OCI-LY7 (cell line): ENCODE measurements around the gene RHBDL2. TPM values are rescaled to one million over a fixed set of nuclear protein-coding genes. Genes with fewer than 3 reads are reported as not detected.

Experiments
- BruUV-seq: library from RNA; stranded (reverse); fragments of 400-500 nt; replicated peaks from 2 replicates; lab custom pipeline; 2021; lab: Mats Ljungman, UMichigan
- CTCF ChIA-PET: fragments of 300-600 bp; sonication (Branson Sonifier 250); formaldehyde crosslinking; loops from one replicate; lab custom pipeline; 2022; ENCODE audit warnings: antibody characterized with exemption; ENCODE audit not compliant: unreplicated experiment; lab: Charles Lee
- POLR2A ChIA-PET: fragments of 300-600 bp; sonication (Branson Sonifier 250); formaldehyde crosslinking; loops from one replicate; lab custom pipeline; 2022; ENCODE audit warnings: antibody characterized with exemption; lab: Charles Lee
- DNase-seq: peaks from one replicate; pipeline ENCODE4 v3.0.0-alpha.2; 2015; ENCODE audit warnings: low spot score
- H2AFZ ChIP-seq: fragments of 200-600 bp; sonication (generic), shearing (Covaris generic); 2 replicates; pipeline ENCODE4 v1.6.1; 2014; ENCODE audit warnings: mild to moderate bottlenecking, antibody characterized with exemption, low read length, moderate library complexity
- H3K27ac ChIP-seq: fragments of 200-600 bp; sonication (generic); 2 replicates; pipeline ENCODE4 v1.5.1; 2014; ENCODE audit warnings: mixed run types, low read depth, mild to moderate bottlenecking, moderate library complexity, low read length, inconsistent platforms; ENCODE audit not compliant: poor library complexity, severe bottlenecking
- H3K36me3 ChIP-seq: fragments of 200-600 bp; sonication (generic); 2 replicates; pipeline ENCODE4 v1.6.1; 2014; ENCODE audit warnings: mild to moderate bottlenecking, antibody characterized with exemption, low read length, moderate library complexity, mixed read lengths; ENCODE audit not compliant: insufficient read depth
- H3K4me1 ChIP-seq: fragments of 200-600 bp; sonication (generic); 2 replicates; pipeline ENCODE4 v1.5.1; 2014; ENCODE audit warnings: mild to moderate bottlenecking, low read length; ENCODE audit not compliant: insufficient read depth, poor library complexity, severe bottlenecking
- H3K4me2 ChIP-seq: fragments of 200-600 bp; sonication (generic); 2 replicates; pipeline ENCODE4 v1.6.1; 2014; ENCODE audit warnings: mild to moderate bottlenecking, low read length
- H3K4me3 ChIP-seq: fragments of 200-600 bp; sonication (generic); 2 replicates; pipeline ENCODE4 v1.5.1; 2014; ENCODE audit warnings: mild to moderate bottlenecking, low read depth, low read length; ENCODE audit not compliant: poor library complexity, severe bottlenecking
- H3K79me2 ChIP-seq: fragments of 200-600 bp; sonication (generic); 2 replicates; pipeline ENCODE4 v1.6.1; 2016; ENCODE audit warnings: low read depth, mild to moderate bottlenecking, low read length, moderate library complexity, mixed read lengths; ENCODE audit not compliant: insufficient read depth
- H3K9me2 ChIP-seq: fragments of 200-600 bp; sonication (generic); 2 replicates; pipeline ENCODE4 v1.6.1; 2016; ENCODE audit warnings: mild to moderate bottlenecking, low read length, mixed read lengths; ENCODE audit not compliant: insufficient read depth
- H3K9me3 ChIP-seq: fragments of 200-600 bp; sonication (generic); 2 replicates; pipeline ENCODE4 v1.6.1; 2014; ENCODE audit warnings: mild to moderate bottlenecking, mixed run types, low read length, mixed read lengths
- H4K20me1 ChIP-seq: fragments of 200-600 bp; sonication (generic); 2 replicates; pipeline ENCODE4 v1.6.1; 2014; ENCODE audit warnings: mild to moderate bottlenecking, antibody characterized with exemption, low read length, moderate library complexity, mixed read lengths; ENCODE audit not compliant: insufficient read depth
- EZH2phosphoT487 ChIP-seq: fragments of 200-600 bp; sonication (generic); IDR thresholded peaks from 2 replicates; pipeline ENCODE4 v1.6.1; 2018; ENCODE audit warnings: low read depth, borderline replicate concordance, mild to moderate bottlenecking, mixed run types, antibody characterized with exemption, low read length, moderate library complexity, mixed read lengths
- intact Hi-C: fragments of 100-400 bp; cut with micrococcal nuclease; formaldehyde crosslinking; loops from one replicate; pipeline ENCODE4 v1.10.0; 2022; ENCODE audit not compliant: unreplicated experiment
- total RNA-seq, 2 experiments: library from RNA; depleted of rRNA in 1 of 2; stranded (reverse); fragments of >200 nt in 1 of 2; shearing (Covaris generic) in 1 of 2; gene quantifications; 2 replicates each; pipeline ENCODE4 v1.2.3, GENCODE V29; 2014 to 2022
- TF ChIP-seq, protein P1 (sequence below): fragments of 200-600 bp; sonication (generic); conservative IDR thresholded peaks from 2 replicates; pipeline ENCODE4 v1.5.1; 2014; ENCODE audit warnings: mild to moderate bottlenecking, antibody characterized with exemption, low read length, moderate library complexity, mixed read lengths

RHBDL2 gene
- total RNA-seq, 2 experiments from 2014 or later = not detected

DNA sequence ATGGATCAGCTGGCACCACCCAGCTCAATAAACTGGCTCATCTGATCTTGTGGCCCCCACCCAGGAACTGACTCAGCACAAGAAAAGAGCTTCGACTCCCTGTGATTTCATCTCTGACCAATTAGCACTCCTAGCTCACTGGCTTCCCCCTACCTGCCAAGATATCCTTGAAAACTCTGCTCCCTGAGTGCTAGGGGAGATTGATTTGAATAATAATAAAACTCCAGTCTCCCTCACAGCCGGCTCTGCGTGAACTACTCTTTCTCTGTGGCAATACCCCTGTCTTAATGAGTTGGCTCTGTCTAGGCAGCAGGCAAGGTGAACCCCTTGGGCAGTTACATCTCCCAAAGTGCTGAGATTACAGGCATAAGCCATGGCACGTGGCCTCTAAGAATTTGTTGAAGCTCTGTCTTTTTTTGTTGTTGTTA, 11.8 kb upstream of the RHBDL2 start:
- H3K9me3 ChIP-seq = no peaks in the 10 kb centered on the region
- no peak overlapping the region for H3K27ac ChIP-seq
- CTCF ChIA-PET = no interaction called here
- H3K36me3 ChIP-seq = no peaks in the 10 kb centered on the region
- H2AFZ ChIP-seq = no peak overlapping the region
- no peaks in the 10 kb centered on the region for H4K20me1 ChIP-seq
- intact Hi-C loops = no loop called here
- no peak overlapping the region for H3K4me3 ChIP-seq
- no TSS peak for BruUV-seq
- TF ChIP-seq, protein P1, sequence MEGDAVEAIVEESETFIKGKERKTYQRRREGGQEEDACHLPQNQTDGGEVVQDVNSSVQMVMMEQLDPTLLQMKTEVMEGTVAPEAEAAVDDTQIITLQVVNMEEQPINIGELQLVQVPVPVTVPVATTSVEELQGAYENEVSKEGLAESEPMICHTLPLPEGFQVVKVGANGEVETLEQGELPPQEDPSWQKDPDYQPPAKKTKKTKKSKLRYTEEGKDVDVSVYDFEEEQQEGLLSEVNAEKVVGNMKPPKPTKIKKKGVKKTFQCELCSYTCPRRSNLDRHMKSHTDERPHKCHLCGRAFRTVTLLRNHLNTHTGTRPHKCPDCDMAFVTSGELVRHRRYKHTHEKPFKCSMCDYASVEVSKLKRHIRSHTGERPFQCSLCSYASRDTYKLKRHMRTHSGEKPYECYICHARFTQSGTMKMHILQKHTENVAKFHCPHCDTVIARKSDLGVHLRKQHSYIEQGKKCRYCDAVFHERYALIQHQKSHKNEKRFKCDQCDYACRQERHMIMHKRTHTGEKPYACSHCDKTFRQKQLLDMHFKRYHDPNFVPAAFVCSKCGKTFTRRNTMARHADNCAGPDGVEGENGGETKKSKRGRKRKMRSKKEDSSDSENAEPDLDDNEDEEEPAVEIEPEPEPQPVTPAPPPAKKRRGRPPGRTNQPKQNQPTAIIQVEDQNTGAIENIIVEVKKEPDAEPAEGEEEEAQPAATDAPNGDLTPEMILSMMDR = no peak
- TF ChIP-seq EZH2phosphoT487 = no peak
- no peaks in the 10 kb centered on the region for H3K9me2 ChIP-seq
- H3K4me2 ChIP-seq = no peak overlapping the region
- no peaks in the 10 kb centered on the region for H3K79me2 ChIP-seq
- DNase-seq = no peak
- POLR2A ChIA-PET = no interaction called here
- no peaks in the 10 kb centered on the region for H3K4me1 ChIP-seq

DNA sequence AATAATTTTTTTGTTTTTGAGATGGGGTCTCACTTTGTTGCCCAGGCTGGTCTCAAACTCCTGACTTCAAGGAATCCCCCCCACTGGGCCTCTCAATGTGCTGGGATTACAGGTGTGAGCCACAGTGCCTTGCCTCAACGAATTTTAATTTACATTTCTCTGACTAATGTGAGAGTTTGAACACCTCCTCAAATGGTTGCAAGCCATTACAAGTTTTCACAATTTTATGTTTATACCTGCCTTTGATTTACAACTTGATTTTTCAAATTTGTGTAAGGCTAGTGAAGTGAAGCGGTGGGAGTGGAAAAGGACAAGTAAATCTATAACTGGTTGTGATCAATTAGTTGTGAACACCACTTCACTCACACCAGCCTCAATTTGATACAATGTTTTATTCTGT, 8.9 kb upstream of the RHBDL2 start:
- POLR2A ChIA-PET = no interaction called here

DNA sequence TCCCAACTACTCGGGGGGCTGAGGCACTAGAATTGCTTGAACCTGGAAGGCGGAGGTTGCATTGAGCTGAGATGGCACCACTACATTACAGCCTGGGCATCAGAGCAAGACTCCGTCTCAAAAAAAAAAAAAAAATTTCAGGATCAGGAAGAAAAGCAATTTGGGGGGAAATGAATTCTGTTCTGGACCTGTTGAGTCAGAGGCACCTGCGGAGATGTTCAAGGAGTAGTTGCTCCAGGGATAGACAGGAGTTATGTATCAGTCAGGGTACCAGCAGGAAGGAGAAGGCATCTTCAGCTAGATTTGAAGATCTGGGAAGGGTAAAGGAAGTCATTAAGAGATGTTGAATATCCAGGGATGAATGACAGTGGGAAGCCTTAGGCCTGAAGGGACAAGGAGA, 2.9 kb upstream of the RHBDL2 start:
- no peaks in the 10 kb centered on the region for H3K36me3 ChIP-seq
- H3K4me1 ChIP-seq = no peaks in the 10 kb centered on the region
- H3K27ac ChIP-seq = no peak overlapping the region
- POLR2A ChIA-PET = no interaction called here
- H3K9me3 ChIP-seq = no peaks in the 10 kb centered on the region
- H4K20me1 ChIP-seq = no peaks in the 10 kb centered on the region
- BruUV-seq = no TSS peak
- TF ChIP-seq EZH2phosphoT487 = no peak
- TF ChIP-seq, protein P1 = no peak
- intact Hi-C loops = no loop called here
- H3K4me3 ChIP-seq = no peak overlapping the region
- H3K79me2 ChIP-seq = no peaks in the 10 kb centered on the region
- no peaks in the 10 kb centered on the region for H3K9me2 ChIP-seq
- no peak overlapping the region for H3K4me2 ChIP-seq
- CTCF ChIA-PET = no interaction called here
- DNase-seq = no peak
- H2AFZ ChIP-seq = no peak overlapping the region

More for the DNA sequence above, 8.9 kb upstream of the RHBDL2 start:
- Histone ChIP-seq H4K20me1 (no peaks in the 10 kb centered on the region), H3K4me1 (no peaks in the 10 kb centered on the region), H3K9me2 (no peaks in the 10 kb centered on the region), H3K9me3 (no peaks in the 10 kb centered on the region), H3K79me2 (no peaks in the 10 kb centered on the region), H3K4me3 (no peak overlapping the region), H3K4me2 (no peak overlapping the region), H3K27ac (no peak overlapping the region), H2AFZ (no peak overlapping the region), H3K36me3 (no peaks in the 10 kb centered on the region)
- no TSS peak for BruUV-seq
- CTCF ChIA-PET = no interaction called here
- DNase-seq = no peak
- TF ChIP-seq, protein P1 = no peak
- TF ChIP-seq EZH2phosphoT487 = no peak
- intact Hi-C loops = no loop called here
